Type B pancreatic cell (in vitro differentiated cells): ENCODE results near the gene DIP2A. TPM values are rescaled to one million over a fixed set of nuclear protein-coding genes. Genes with fewer than 3 reads are reported as not detected.

Source experiments
- DNase-seq: peaks from one replicate; pipeline ENCODE4 v3.0.0; 2021; ENCODE audit warnings: mixed read lengths; ENCODE audit not compliant: unreplicated experiment; ENCODE audit errors: extremely low spot score
- H3K27ac Mint-ChIP-seq: 2 replicates; pipeline ENCODE4 v1.8.0; 2021; ENCODE audit warnings: mild to moderate bottlenecking, mixed read lengths
- H3K27me3 Mint-ChIP-seq: 2 replicates; pipeline ENCODE4 v1.8.0; 2021; ENCODE audit warnings: mixed read lengths
- H3K36me3 Mint-ChIP-seq: 2 replicates; pipeline ENCODE4 v1.8.0; 2021; ENCODE audit warnings: mixed read lengths
- H3K4me1 Mint-ChIP-seq: one replicate; pipeline ENCODE4 v1.8.0; 2021; ENCODE audit warnings: mixed read lengths; ENCODE audit not compliant: unreplicated experiment
- H3K4me3 Mint-ChIP-seq: 2 replicates; pipeline ENCODE4 v1.8.0; 2021; ENCODE audit warnings: mild to moderate bottlenecking, mixed read lengths
- H3K9me3 Mint-ChIP-seq: 2 replicates; pipeline ENCODE4 v1.8.0; 2021; ENCODE audit warnings: mixed read lengths
- CTCF ChIP-seq: fragments of 200-600 bp; sonication (generic); conservative IDR thresholded peaks from 2 replicates; pipeline ENCODE4 v1.5.0; 2021; ENCODE audit warnings: antibody characterized with exemption, mild to moderate bottlenecking
- long read RNA-seq: library from polyadenylated mRNA; unstranded; transcript quantifications from one replicate; pipeline ENCODE4 v2.0.0, GENCODE V29; 2020
- total RNA-seq: library from RNA; stranded (reverse); gene quantifications from 2 replicates; pipeline ENCODE4 v1.2.1, GENCODE V29; 2021; ENCODE audit warnings: low replicate concordance

DIP2A gene
- 37.9 and 49.4 TPM in 2 replicates for total RNA-seq
- long read RNA-seq, partial matches to known transcripts: 7 of 21 reads
- long read RNA-seq, other reads (novel, unspliced or antisense): 12 of 21 reads

GRCh38 chr21:46458315-46459023 lies at the start of gene DIP2A:
Gene DIP2A (plus strand): TSS chr21:46458891. CDS start chr21:46459132, 241 bp downstream.
- Mint-ChIP-seq H3K4me1 (peaks cover 24% of the 10 kb centered on the region), H3K4me3 (peak within 1 kb of the TSS; percentile 93)

GRCh38 chr21:46409641-46410406 lies 48.9 kb upstream of the DIP2A start:
- Mint-ChIP-seq H3K36me3 (peaks cover 13% of the 10 kb centered on the region), H3K27me3 (no peaks in the 10 kb centered on the region), H3K27ac (no peak overlapping the region), H3K9me3 (no peaks in the 10 kb centered on the region), H3K4me3 (no peak overlapping the region), H3K4me1 (no peaks in the 10 kb centered on the region)
- no peak for TF ChIP-seq CTCF
- DNase-seq: no peak

More at GRCh38 chr21:46458315-46459023, at the start of gene DIP2A:
- TF ChIP-seq CTCF: no peak
- H3K27me3 Mint-ChIP-seq: no peaks in the 10 kb centered on the region
- H3K9me3 Mint-ChIP-seq: no peaks in the 10 kb centered on the region
- DNase-seq: peak; percentile 97
- H3K27ac Mint-ChIP-seq: peak within 1 kb of the TSS; percentile 86
- H3K36me3 Mint-ChIP-seq: peaks cover 12% of the 10 kb centered on the region

GRCh38 chr21:46410516-46410915 lies 48.2 kb upstream of the DIP2A start:
- DNase-seq: no peak
- no peaks in the 10 kb centered on the region for H3K27me3 Mint-ChIP-seq
- H3K4me1 Mint-ChIP-seq: no peaks in the 10 kb centered on the region
- no peaks in the 10 kb centered on the region for H3K9me3 Mint-ChIP-seq
- no peak overlapping the region for H3K27ac Mint-ChIP-seq
- no peak overlapping the region for H3K4me3 Mint-ChIP-seq
- peaks cover 13% of the 10 kb centered on the region for H3K36me3 Mint-ChIP-seq
- TF ChIP-seq CTCF: no peak

- H3K9me3 Mint-ChIP-seq: no peaks in the 10 kb centered on the region
- no peak for DNase-seq
- H3K27ac Mint-ChIP-seq: no peak overlapping the region
These were observed 47.5 kb upstream of the DIP2A start for GRCh38 chr21:46411236-46411635.

GRCh38 chr21:46411691-46412090 lies 47.0 kb upstream of the DIP2A start:
- H3K9me3 Mint-ChIP-seq: no peaks in the 10 kb centered on the region
- no peaks in the 10 kb centered on the region for H3K27me3 Mint-ChIP-seq
- DNase-seq: no peak
- no peaks in the 10 kb centered on the region for H3K4me1 Mint-ChIP-seq
- peaks cover 13% of the 10 kb centered on the region for H3K36me3 Mint-ChIP-seq
- TF ChIP-seq CTCF: no peak
- no peak overlapping the region for H3K27ac Mint-ChIP-seq
- no peak overlapping the region for H3K4me3 Mint-ChIP-seq

More at GRCh38 chr21:46411236-46411635, 47.5 kb upstream of the DIP2A start:
- Mint-ChIP-seq H3K4me3 (no peak overlapping the region), H3K36me3 (peaks cover 17% of the 10 kb centered on the region), H3K27me3 (no peaks in the 10 kb centered on the region), H3K4me1 (no peaks in the 10 kb centered on the region)
- TF ChIP-seq CTCF: no peak
